ENCODE data around the gene WDR41.

The WDR41 gene

DNA sequence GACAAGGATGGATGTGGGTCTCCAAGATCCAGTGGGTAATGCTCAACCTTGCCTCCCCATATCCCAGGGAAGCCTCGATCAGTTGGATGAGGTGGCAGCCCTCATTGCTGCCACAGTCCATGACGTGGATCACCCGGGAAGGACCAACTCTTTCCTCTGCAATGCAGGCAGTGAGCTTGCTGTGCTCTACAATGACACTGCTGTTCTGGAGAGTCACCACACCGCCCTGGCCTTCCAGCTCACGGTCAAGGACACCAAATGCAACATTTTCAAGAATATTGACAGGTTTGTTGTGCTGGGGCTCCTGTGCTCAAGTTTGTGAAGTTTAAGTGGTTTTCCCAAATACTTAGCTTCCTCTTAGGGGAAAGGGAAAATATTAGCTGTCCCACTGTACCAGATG lies 74.0 kb downstream of the WDR41 start:
- no peak for ATAC-seq
- TF ChIP-seq ZFP30 (CRISPR knock-in tag; IDR thresholded peaks at IDR 0.05) (no peak), ZNF70 (CRISPR knock-in tag; IDR thresholded peaks at IDR 0.05) (no peak), TSHZ2 (CRISPR knock-in tag; IDR thresholded peaks at IDR 0.05) (no peak), ISL1 (CRISPR knock-in tag; IDR thresholded peaks at IDR 0.05) (no peak), PPARA (CRISPR knock-in tag; IDR thresholded peaks at IDR 0.05; ENCODE audit: borderline replicate concordance) (no peak), TOX (CRISPR knock-in tag; IDR thresholded peaks at IDR 0.05; ENCODE audit: borderline replicate concordance) (no peak), ZNF565 (CRISPR knock-in tag; conservative IDR thresholded peaks at IDR 0.05; ENCODE audit: low read depth) (no peak), RARB (CRISPR knock-in tag; IDR thresholded peaks at IDR 0.05) (no peak), GLIS3 (CRISPR knock-in tag; IDR thresholded peaks at IDR 0.05) (no peak), ESRRG (CRISPR knock-in tag; IDR thresholded peaks at IDR 0.05) (no peak), ARNTL (CRISPR knock-in tag; IDR thresholded peaks at IDR 0.05; ENCODE audit: borderline replicate concordance, low read depth) (no peak), ZNF8 (CRISPR knock-in tag; IDR thresholded peaks at IDR 0.05) (no peak), BACH2 (CRISPR knock-in tag; IDR thresholded peaks at IDR 0.05; ENCODE audit: borderline replicate concordance) (no peak), SNAI2 (CRISPR knock-in tag; IDR thresholded peaks at IDR 0.05) (no peak)
- TF ChIP-seq, protein P1, sequence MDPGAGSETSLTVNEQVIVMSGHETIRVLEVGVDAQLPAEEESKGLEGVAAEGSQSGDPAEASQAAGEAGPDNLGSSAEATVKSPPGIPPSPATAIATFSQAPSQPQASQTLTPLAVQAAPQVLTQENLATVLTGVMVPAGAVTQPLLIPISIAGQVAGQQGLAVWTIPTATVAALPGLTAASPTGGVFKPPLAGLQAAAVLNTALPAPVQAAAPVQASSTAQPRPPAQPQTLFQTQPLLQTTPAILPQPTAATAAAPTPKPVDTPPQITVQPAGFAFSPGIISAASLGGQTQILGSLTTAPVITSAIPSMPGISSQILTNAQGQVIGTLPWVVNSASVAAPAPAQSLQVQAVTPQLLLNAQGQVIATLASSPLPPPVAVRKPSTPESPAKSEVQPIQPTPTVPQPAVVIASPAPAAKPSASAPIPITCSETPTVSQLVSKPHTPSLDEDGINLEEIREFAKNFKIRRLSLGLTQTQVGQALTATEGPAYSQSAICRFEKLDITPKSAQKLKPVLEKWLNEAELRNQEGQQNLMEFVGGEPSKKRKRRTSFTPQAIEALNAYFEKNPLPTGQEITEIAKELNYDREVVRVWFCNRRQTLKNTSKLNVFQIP (CRISPR knock-in tag; IDR thresholded peaks at IDR 0.05; ENCODE audit: borderline replicate concordance, low read depth), result no peak
- TF ChIP-seq, protein P2, sequence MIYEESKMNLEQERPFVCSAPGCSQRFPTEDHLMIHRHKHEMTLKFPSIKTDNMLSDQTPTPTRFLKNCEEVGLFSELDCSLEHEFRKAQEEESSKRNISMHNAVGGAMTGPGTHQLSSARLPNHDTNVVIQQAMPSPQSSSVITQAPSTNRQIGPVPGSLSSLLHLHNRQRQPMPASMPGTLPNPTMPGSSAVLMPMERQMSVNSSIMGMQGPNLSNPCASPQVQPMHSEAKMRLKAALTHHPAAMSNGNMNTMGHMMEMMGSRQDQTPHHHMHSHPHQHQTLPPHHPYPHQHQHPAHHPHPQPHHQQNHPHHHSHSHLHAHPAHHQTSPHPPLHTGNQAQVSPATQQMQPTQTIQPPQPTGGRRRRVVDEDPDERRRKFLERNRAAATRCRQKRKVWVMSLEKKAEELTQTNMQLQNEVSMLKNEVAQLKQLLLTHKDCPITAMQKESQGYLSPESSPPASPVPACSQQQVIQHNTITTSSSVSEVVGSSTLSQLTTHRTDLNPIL (CRISPR knock-in tag; IDR thresholded peaks at IDR 0.05; ENCODE audit: low read depth), result no peak

DNA sequence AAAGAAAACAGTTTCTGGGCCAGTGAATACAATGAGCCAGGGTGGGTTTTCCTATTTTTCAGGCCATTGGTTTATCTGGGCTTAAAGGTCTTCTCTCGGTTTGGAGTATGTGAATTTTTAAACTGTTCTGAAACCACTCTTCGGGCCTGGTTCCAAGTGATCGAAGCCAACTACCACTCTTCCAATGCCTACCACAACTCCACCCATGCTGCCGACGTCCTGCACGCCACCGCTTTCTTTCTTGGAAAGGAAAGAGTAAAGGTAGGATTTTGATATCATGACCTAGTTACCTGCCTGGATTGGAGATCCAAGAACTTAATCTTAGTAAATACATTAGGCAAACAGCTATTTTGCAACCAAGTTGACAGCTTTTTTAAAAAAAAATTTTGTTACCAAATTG lies 79.1 kb downstream of the WDR41 start:
- TF ChIP-seq TOX (CRISPR knock-in tag; IDR thresholded peaks at IDR 0.05; ENCODE audit: borderline replicate concordance) (no peak), GLIS3 (CRISPR knock-in tag; IDR thresholded peaks at IDR 0.05) (no peak), ESRRG (CRISPR knock-in tag; IDR thresholded peaks at IDR 0.05) (no peak), SNAI2 (CRISPR knock-in tag; IDR thresholded peaks at IDR 0.05) (no peak)
- TF ChIP-seq, protein P2 (CRISPR knock-in tag; IDR thresholded peaks at IDR 0.05; ENCODE audit: low read depth), result no peak

DNA sequence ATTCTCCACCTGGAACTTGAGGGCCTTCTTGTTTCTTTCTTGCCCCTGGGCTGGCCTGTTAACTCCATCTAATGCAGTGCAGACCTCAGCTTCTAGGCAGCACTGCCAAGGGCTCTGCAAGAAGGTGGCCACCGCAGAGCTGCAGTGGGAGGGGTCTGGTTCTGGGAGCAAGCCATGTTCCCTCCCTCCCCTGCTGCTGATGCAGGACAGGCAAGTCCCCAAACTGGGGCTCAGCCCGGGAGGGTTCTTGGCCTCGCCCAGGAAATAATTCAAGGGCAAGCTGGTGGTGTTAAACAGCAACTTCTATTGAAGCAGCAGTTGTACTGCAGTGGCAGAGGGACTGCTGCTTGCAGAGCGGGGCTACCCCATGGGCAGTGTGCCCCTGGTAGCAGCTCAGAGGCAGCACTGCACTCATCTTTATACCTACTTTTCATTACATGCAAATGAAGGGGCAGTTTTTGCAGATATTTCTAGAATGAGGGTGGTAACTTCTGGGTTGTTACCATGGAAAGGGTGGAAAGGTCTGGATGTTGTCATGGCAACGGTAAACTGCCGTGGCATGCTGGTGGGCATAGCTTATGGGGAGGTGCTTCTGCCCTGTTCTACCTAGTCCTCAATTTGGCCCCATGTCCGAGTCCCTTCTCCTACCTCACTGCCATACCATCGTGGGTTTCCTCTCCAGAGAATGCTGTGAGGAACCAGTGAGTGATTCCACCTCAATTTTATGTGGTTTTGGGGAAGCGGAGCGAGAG lies 82.1 kb downstream of the WDR41 start:
- TF ChIP-seq PATZ1 (CRISPR knock-in tag; IDR thresholded peaks at IDR 0.05; ENCODE audit: borderline replicate concordance) (no peak), TOX (CRISPR knock-in tag; IDR thresholded peaks at IDR 0.05; ENCODE audit: borderline replicate concordance) (no peak), TSHZ2 (CRISPR knock-in tag; IDR thresholded peaks at IDR 0.05) (no peak), ISL1 (CRISPR knock-in tag; IDR thresholded peaks at IDR 0.05) (no peak), ZNF70 (CRISPR knock-in tag; IDR thresholded peaks at IDR 0.05) (no peak), OSR1 (CRISPR knock-in tag; IDR thresholded peaks at IDR 0.05) (no peak), ESRRG (CRISPR knock-in tag; IDR thresholded peaks at IDR 0.05) (no peak), ZFP30 (CRISPR knock-in tag; IDR thresholded peaks at IDR 0.05) (no peak), ZNF565 (CRISPR knock-in tag; conservative IDR thresholded peaks at IDR 0.05; ENCODE audit: low read depth) (no peak), TCF4 (CRISPR knock-in tag; IDR thresholded peaks at IDR 0.05; ENCODE audit: borderline replicate concordance) (no peak), PPARA (CRISPR knock-in tag; IDR thresholded peaks at IDR 0.05; ENCODE audit: borderline replicate concordance) (no peak)
- TF ChIP-seq, protein P2 (CRISPR knock-in tag; IDR thresholded peaks at IDR 0.05; ENCODE audit: low read depth), result no peak
- TF ChIP-seq, protein P3, sequence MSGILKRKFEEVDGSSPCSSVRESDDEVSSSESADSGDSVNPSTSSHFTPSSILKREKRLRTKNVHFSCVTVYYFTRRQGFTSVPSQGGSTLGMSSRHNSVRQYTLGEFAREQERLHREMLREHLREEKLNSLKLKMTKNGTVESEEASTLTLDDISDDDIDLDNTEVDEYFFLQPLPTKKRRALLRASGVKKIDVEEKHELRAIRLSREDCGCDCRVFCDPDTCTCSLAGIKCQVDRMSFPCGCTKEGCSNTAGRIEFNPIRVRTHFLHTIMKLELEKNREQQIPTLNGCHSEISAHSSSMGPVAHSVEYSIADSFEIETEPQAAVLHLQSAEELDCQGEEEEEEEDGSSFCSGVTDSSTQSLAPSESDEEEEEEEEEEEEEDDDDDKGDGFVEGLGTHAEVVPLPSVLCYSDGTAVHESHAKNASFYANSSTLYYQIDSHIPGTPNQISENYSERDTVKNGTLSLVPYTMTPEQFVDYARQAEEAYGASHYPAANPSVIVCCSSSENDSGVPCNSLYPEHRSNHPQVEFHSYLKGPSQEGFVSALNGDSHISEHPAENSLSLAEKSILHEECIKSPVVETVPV (CRISPR knock-in tag; IDR thresholded peaks at IDR 0.05), result no peak
- ATAC-seq, result no peak

More for the DNA sequence above, 79.1 kb downstream of the WDR41 start:
- no peak for ATAC-seq

All from SK-N-SH treated with all-trans-retinoic acid at 6 μM for 48 hours (cell line).